Bronchial epithelial cell (primary cell): Measurements from ENCODE around the gene DCAF6. TPM values are rescaled to one million over a fixed set of nuclear protein-coding genes. Genes with fewer than 3 reads are reported as not detected.

ENCODE experiments used
- DNase-seq: peaks from one replicate; pipeline ENCODE4 v3.0.0-alpha.2; 2010; ENCODE audit warnings: low read depth
- FAIRE-seq: peaks from 2 replicates; lab custom pipeline; 2011; peaks lifted over from hg19 to GRCh38; lab: Jason Lieb, UNC
- H3K27me3 ChIP-seq: 2 replicates; pipeline ENCODE4 v1.5.1; 2011; ENCODE audit warnings: low read length; ENCODE audit not compliant: control insufficient read depth, insufficient read depth
- H3K36me3 ChIP-seq: 2 replicates; pipeline ENCODE4 v1.5.1; 2011; ENCODE audit warnings: low read length; ENCODE audit not compliant: control insufficient read depth, insufficient read depth
- H3K4me3 ChIP-seq: 2 replicates; pipeline ENCODE4 v1.5.1; 2011; ENCODE audit warnings: mild to moderate bottlenecking, low read depth, low read length, control low read depth
- total RNA-seq: library from RNA; depleted of rRNA; stranded (reverse); fragments of >200 nt; gene quantifications from 2 replicates; pipeline ENCODE4 v1.2.1, GENCODE V29; 2014
- TF ChIP-seq, protein P1 (sequence below): IDR thresholded peaks from 2 replicates; pipeline ENCODE4 v1.5.1; 2011; ENCODE audit warnings: mild to moderate bottlenecking, moderate library complexity, low read length, control low read depth, inconsistent platforms; ENCODE audit not compliant: insufficient read depth, severe bottlenecking

The DCAF6 gene
- total RNA-seq, 1 donor from 2014 or later, result 28.2 TPM

DNA sequence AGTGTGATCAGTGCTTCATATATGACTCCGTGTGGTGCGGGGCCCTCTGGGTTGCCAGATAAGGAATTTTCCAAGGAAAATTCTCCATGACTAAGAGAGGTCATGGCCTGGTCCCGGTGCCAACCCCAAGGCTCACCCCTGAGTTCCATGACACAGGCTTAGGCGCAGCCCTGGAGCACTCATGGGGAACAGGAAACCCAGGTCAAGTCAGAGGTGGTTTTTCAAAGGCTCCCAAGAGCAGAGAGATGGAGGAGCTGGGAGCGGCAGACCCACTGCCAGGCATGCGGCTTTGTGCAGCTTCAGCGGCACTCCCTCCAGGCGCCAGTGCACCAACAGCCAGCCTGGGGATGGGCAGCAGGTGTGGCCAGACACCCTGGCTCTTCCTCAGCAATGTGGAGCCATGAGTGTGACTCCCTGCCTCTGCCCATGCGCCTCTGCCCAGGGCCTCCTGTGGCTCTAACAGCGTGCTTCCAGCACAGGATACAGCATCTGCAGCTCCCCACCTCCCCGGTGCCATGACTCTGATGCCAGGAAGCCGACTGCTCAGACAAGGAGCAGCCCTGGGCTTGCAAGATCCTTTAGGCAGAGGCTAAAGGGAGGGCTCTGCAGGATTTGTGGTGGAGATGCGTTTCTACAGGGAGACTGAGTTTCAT is 153.0 kb downstream of the DCAF6 start:
- peaks cover 2% of the 10 kb centered on the region for H3K36me3 ChIP-seq
- DNase-seq (no peak), FAIRE-seq (no peak)
- no peak overlapping the region for H3K4me3 ChIP-seq
- TF ChIP-seq, protein P1, sequence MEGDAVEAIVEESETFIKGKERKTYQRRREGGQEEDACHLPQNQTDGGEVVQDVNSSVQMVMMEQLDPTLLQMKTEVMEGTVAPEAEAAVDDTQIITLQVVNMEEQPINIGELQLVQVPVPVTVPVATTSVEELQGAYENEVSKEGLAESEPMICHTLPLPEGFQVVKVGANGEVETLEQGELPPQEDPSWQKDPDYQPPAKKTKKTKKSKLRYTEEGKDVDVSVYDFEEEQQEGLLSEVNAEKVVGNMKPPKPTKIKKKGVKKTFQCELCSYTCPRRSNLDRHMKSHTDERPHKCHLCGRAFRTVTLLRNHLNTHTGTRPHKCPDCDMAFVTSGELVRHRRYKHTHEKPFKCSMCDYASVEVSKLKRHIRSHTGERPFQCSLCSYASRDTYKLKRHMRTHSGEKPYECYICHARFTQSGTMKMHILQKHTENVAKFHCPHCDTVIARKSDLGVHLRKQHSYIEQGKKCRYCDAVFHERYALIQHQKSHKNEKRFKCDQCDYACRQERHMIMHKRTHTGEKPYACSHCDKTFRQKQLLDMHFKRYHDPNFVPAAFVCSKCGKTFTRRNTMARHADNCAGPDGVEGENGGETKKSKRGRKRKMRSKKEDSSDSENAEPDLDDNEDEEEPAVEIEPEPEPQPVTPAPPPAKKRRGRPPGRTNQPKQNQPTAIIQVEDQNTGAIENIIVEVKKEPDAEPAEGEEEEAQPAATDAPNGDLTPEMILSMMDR, result no peak
- no peaks in the 10 kb centered on the region for H3K27me3 ChIP-seq

DNA sequence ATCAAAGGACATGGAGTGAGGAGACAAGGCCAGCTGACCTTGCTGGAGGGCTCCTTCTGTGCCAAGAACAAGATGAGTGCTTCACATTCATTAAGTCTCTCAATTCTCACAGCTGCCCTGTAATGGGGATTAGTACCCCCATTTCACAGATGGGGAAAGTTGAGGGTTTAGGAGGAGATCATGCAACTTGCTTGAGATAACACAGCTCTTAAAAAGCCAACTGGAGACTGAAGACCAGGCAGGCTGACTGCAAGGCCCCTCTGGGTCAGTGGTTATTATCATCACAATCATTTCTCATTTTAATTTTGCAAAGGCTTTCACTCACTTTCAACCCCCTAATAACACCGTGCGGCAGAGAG is 153.5 kb downstream of the DCAF6 start:
- TF ChIP-seq, protein P1, result no peak
- DNase-seq (no peak), FAIRE-seq (no peak)
- Histone ChIP-seq H3K4me3 (no peak overlapping the region), H3K27me3 (no peaks in the 10 kb centered on the region), H3K36me3 (peaks cover 2% of the 10 kb centered on the region)

DNA sequence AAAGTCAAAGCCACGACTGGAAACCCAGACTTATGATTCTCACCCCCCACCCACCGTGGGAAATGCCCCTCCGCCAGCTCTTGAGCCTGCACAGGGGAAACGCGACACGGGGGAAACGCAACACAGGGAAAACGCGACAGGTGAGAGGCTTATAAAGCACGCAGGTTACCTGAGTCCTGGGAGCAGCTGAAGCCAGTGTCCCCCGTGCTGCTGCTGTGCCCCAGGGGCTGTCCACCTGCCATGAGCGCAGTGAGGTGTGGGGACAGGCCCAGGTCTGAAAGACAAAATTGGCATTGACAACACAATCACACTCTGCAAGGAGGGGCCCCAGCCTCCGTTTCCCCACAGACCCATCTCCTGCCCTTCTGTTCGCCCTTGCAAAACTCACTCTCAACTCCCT is 153.9 kb downstream of the DCAF6 start:
- no peak for FAIRE-seq

DNA sequence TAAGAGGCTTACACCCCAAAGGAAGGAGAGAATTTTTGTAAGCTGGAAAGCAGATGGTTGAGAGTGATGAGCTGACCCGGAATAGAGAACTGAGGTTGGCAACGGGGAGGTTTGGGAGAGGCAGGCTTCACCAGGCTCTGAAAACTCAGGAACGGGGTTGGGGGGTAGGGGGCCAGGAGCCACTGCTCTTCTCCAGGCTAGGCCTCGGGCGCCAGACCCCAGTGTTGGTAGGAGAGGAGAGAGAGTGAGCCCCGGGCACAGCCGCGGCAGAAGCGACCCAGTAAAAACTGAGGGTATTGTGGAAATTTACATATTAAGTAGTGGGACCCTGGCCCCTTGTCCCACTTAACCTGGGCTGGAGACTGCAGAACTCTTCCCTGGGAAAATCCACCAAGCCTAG is 154.6 kb downstream of the DCAF6 start:
- no peak overlapping the region for H3K4me3 ChIP-seq
- H3K27me3 ChIP-seq, result no peaks in the 10 kb centered on the region
- DNase-seq (no peak), FAIRE-seq (no peak)
- H3K36me3 ChIP-seq, result peaks cover 2% of the 10 kb centered on the region
- TF ChIP-seq, protein P1, result no peak

More for the DNA sequence above, 153.9 kb downstream of the DCAF6 start:
- DNase-seq, result no peak
- Histone ChIP-seq H3K27me3 (no peaks in the 10 kb centered on the region), H3K36me3 (peaks cover 2% of the 10 kb centered on the region), H3K4me3 (no peak overlapping the region)
- TF ChIP-seq, protein P1, result no peak

DNA sequence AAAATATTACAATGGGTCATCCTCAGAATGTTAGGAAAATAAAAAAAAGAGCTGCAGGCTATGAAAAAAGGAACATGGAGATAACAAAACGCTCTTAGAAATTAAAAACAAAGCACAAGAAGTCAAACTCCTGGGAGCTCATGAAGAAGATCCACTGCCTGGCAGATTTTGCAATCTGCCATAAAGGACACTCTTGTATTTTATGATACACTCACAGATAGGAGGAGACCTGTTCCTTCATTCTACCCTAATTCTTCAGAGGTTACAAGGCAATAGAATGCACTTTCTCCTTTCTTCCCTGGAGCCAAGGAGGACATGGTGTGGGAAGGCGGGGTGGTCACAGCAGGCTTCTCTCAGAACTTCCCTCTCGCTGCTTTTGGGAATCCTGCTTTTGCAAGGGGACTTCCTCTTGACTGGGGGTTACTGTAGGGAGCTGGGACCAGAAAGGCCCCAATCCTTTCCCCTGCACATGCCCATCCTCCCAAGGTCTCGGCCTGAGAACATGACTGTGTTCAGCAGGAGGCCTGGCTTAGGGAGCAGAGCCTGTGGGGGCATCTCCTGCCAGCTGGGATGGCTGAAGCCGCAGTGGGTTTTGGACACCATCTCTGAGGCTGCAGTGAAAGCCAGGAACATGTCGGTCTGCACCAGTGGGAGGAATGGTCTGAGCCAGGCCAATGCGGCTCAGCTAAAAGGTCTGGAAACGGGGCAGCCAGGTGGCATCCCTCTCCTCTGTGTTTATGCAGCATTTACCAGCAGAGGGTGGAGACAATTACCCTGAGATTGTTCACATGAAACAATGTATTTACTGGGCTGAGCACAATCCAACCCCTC is 155.5 kb downstream of the DCAF6 start:
- TF ChIP-seq, protein P1, result no peak
- no peaks in the 10 kb centered on the region for H3K27me3 ChIP-seq
- DNase-seq, result no peak
- H3K36me3 ChIP-seq, result peaks cover 2% of the 10 kb centered on the region
- no peak overlapping the region for H3K4me3 ChIP-seq
- no peak for FAIRE-seq
